ENCODE data around the gene WIPI1.

Gene WIPI1

GRCh38 chr17:68480885-68481284, 23.6 kb upstream of the WIPI1 start:
- Histone ChIP-seq H4K20me1 (ENCODE audit: insufficient read depth, low read length) (no peaks in the 10 kb centered on the region), H3K9me3 (ENCODE audit: low read length) (peaks cover 13% of the 10 kb centered on the region; the same call in 1 of the 2 replicates), H3K9me2 (ENCODE audit: low read depth, low read length) (no peaks in the 10 kb centered on the region), H3K27me3 (ENCODE audit: insufficient read depth, low read length) (no peaks in the 10 kb centered on the region), H3K27ac (ENCODE audit: low read depth, low read length, poor library complexity, severe bottlenecking) (no peak overlapping the region), H2AFZ (ENCODE audit: low read length) (no peak overlapping the region), H3K79me2 (ENCODE audit: insufficient read depth, low read length) (no peaks in the 10 kb centered on the region), H3K9ac (ENCODE audit: low read length) (no peak overlapping the region), H3K4me3 (ENCODE audit: low read depth, low read length, poor library complexity, severe bottlenecking) (no peak overlapping the region), H3K4me2 (ENCODE audit: low read length) (no peak overlapping the region), H3K36me3 (ENCODE audit: insufficient read depth, low read length) (no peaks in the 10 kb centered on the region), H3K4me1 (ENCODE audit: insufficient read depth, low read length, severe bottlenecking) (peaks cover 22% of the 10 kb centered on the region), H3F3A (ENCODE audit: insufficient read depth, low read length) (no peaks in the 10 kb centered on the region)
- TF ChIP-seq CTCF (IDR thresholded peaks at IDR 0.05; ENCODE audit: low read length) (no peak), EZH2 (IDR thresholded peaks at IDR 0.05; ENCODE audit: borderline replicate concordance, low read length) (no peak)

DNA sequence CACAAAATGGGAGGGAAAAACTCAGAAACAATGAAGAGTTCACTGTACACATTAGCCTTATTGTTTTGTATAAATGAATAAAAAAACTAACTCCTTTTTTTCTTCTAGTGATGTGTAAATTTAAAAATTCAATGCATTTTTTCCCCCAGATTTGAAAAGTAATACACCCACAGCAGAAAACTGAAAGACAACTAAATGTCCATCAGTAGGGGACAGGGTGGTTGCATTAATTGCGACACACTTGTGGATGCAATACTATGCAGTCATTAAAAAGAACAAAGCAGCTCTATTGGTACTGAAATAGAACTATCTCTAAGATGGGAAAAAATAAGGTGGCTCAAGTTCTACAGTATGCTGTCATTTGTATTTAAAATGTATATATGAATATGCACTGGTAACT, 13.7 kb upstream of the WIPI1 start:
- Histone ChIP-seq H3K9me3 (ENCODE audit: low read length) (0 out of 2 replicates have a peak, but pooled peaks cover 4% of the 10 kb centered on the region), H2AFZ (ENCODE audit: low read length) (0 out of 2 replicates have a peak overlapping the region, but pooled peaks have one; percentile 5), H3K36me3 (ENCODE audit: insufficient read depth, low read length) (no peaks in the 10 kb centered on the region), H3K4me2 (ENCODE audit: low read length) (0 out of 2 replicates have a peak overlapping the region, but pooled peaks have one; percentile 34), H3K27me3 (ENCODE audit: insufficient read depth, low read length) (no peaks in the 10 kb centered on the region), H3K4me1 (ENCODE audit: insufficient read depth, low read length, severe bottlenecking) (peaks cover 74% of the 10 kb centered on the region), H3K9me2 (ENCODE audit: low read depth, low read length) (no peaks in the 10 kb centered on the region), H3K79me2 (ENCODE audit: insufficient read depth, low read length) (no peaks in the 10 kb centered on the region), H3K9ac (ENCODE audit: low read length) (peak overlapping the region; percentile 28; the same call in 1 of the 2 replicates), H4K20me1 (ENCODE audit: insufficient read depth, low read length) (no peaks in the 10 kb centered on the region), H3F3A (ENCODE audit: insufficient read depth, low read length) (peaks cover 5% of the 10 kb centered on the region; the same call in 1 of the 2 replicates), H3K27ac (ENCODE audit: low read depth, low read length, poor library complexity, severe bottlenecking) (peak overlapping the region; percentile 85), H3K4me3 (ENCODE audit: low read depth, low read length, poor library complexity, severe bottlenecking) (no peak overlapping the region)
- TF ChIP-seq CTCF (IDR thresholded peaks at IDR 0.05; ENCODE audit: low read length) (no peak), EZH2 (IDR thresholded peaks at IDR 0.05; ENCODE audit: borderline replicate concordance, low read length) (no peak)

DNA sequence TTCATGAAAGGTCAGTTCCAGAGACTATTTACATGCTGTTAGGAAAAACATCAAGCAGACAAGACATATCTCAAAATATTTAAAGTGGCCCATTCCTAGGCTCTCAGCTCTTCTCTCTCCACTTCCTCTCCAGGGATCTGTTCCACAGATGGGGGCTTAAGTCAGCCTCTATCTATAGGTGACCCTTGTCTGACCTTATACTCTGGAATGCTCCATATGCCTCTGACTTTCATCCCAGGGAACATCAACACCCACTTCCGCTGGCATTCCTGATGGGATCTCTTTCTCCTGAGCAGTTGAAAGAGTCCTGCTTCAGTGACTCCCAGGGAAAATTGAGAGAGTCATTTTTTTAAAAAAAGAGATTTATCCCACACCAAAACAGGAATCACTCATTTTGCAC, 11.5 kb upstream of the WIPI1 start:
- Histone ChIP-seq H3K9me2 (ENCODE audit: low read depth, low read length) (no peaks in the 10 kb centered on the region), H3K9me3 (ENCODE audit: low read length) (0 out of 2 replicates have a peak, but pooled peaks cover 4% of the 10 kb centered on the region), H3K4me3 (ENCODE audit: low read depth, low read length, poor library complexity, severe bottlenecking) (no peak overlapping the region), H3K9ac (ENCODE audit: low read length) (no peak overlapping the region), H2AFZ (ENCODE audit: low read length) (no peak overlapping the region), H3F3A (ENCODE audit: insufficient read depth, low read length) (peaks cover 5% of the 10 kb centered on the region; the same call in 1 of the 2 replicates), H4K20me1 (ENCODE audit: insufficient read depth, low read length) (no peaks in the 10 kb centered on the region), H3K79me2 (ENCODE audit: insufficient read depth, low read length) (no peaks in the 10 kb centered on the region), H3K4me2 (ENCODE audit: low read length) (no peak overlapping the region), H3K36me3 (ENCODE audit: insufficient read depth, low read length) (no peaks in the 10 kb centered on the region), H3K27me3 (ENCODE audit: insufficient read depth, low read length) (no peaks in the 10 kb centered on the region), H3K27ac (ENCODE audit: low read depth, low read length, poor library complexity, severe bottlenecking) (peak overlapping the region; percentile 58), H3K4me1 (ENCODE audit: insufficient read depth, low read length, severe bottlenecking) (peaks cover 60% of the 10 kb centered on the region)
- no peak for TF ChIP-seq EZH2 (IDR thresholded peaks at IDR 0.05; ENCODE audit: borderline replicate concordance, low read length)
- TF ChIP-seq CTCF (IDR thresholded peaks at IDR 0.05; ENCODE audit: low read length): no peak
